Activated gamma-delta T cell treated with Interleukin-2 at 50 U/mL for 16 hours (primary cell): ENCODE data around the gene PRIM2.
"Not testable (repeated sequence)": the region's sequence is repeated elsewhere in the genome, so short reads cannot be mapped to it uniquely, and the experiment has no call there.

Experiments
- DNase-seq: peaks from one replicate; pipeline ENCODE4 v3.0.0-alpha.2; 2020

The PRIM2 gene

GRCh38 chr6:57658526-57658925, 341.1 kb downstream of the PRIM2 start:
- DNase-seq: not testable (repeated sequence)

GRCh38 chr6:57659794-57660193, 342.4 kb downstream of the PRIM2 start:
- not testable (repeated sequence) for DNase-seq

GRCh38 chr6:57660940-57661339, 343.5 kb downstream of the PRIM2 start:
- not testable (repeated sequence) for DNase-seq

- DNase-seq: not testable (repeated sequence)
Observed at GRCh38 chr6:57668108-57668507, 350.7 kb downstream of the PRIM2 start.

GRCh38 chr6:57671237-57671636, 353.8 kb downstream of the PRIM2 start:
- DNase-seq: not testable (repeated sequence)

GRCh38 chr6:57671937-57672627, 354.7 kb downstream of the PRIM2 start:
- not testable (repeated sequence) for DNase-seq

- DNase-seq: not testable (repeated sequence)
Observed at GRCh38 chr6:57673281-57673680, 355.9 kb downstream of the PRIM2 start.

GRCh38 chr6:57675386-57675785, 358.0 kb downstream of the PRIM2 start:
- not testable (repeated sequence) for DNase-seq

- DNase-seq: not testable (repeated sequence)
Observed at GRCh38 chr6:57696382-57696781, 379.0 kb downstream of the PRIM2 start.
